H54 (cell line): ENCODE data around the gene SLC35B2.

Experiments used
- DNase-seq: peaks from one replicate; pipeline ENCODE4 v3.0.0; 2011; ENCODE audit warnings: low spot score, mixed read lengths; ENCODE audit not compliant: insufficient read length
- FAIRE-seq: peaks from 3 replicates; lab custom pipeline; 2011; peaks lifted over from hg19 to GRCh38; lab: Jason Lieb, UNC
- POLR2A ChIP-seq: IDR thresholded peaks from 2 replicates; pipeline ENCODE4 v1.6.1; 2011; ENCODE audit warnings: low read depth, mild to moderate bottlenecking, low read length

Gene SLC35B2

DNA sequence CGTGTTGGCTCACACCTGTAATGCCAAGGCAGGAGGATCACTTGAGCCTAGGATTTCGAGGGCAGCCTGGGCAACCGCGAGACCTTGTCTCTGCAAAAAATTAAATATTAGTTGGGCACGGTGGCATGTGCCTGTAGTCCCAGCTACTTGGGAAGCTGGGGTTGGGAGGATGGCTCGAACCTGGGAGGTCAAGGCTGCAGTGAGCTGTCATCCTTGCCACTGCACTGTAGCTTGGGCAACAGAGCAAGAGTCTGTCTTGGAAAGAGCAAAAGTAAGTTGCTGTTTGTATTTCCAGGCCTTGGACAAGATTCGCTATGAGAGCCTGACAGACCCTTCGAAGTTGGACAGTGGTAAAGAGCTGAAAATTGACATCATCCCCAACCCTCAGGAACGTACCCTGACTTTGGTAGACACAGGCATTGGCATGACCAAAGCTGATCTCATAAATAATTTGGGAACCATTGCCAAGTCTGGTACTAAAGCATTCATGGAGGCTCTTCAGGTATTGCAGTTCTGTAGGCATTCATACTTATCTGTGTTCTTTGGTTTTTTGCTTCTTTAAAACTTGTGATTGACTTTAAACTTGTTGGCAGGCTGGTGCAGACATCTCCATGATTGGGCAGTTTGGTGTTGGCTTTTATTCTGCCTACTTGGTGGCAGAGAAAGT is 8.1 kb downstream of the SLC35B2 start:
- DNase-seq (no peak), FAIRE-seq (no peak)
- no peak for TF ChIP-seq POLR2A

GRCh38 chr6:44248579-44248978 is 8.7 kb downstream of the SLC35B2 start:
- no peak for FAIRE-seq
- DNase-seq = no peak
- no peak for TF ChIP-seq POLR2A

- TF ChIP-seq POLR2A = no peak
- DNase-seq = no peak
- FAIRE-seq = no peak
Observed at GRCh38 chr6:44247338-44248302, 9.7 kb downstream of the SLC35B2 start.

GRCh38 chr6:44246663-44247337 is 10.5 kb downstream of the SLC35B2 start, which contains the start of gene HSP90AB1:
HSP90AB1 (plus strand) TSS chr6:44247101; CDS start chr6:44248630, 1,529 bp downstream.
- TF ChIP-seq POLR2A = peak; percentile 100
- FAIRE-seq = peak; percentile 15
- peak; percentile 97 for DNase-seq

GRCh38 chr6:44245912-44246662 is 11.2 kb downstream of the SLC35B2 start:
- DNase-seq (peak; percentile 88), FAIRE-seq (no peak)
- 0 out of 2 replicates have a peak, but pooled peaks have one; percentile 28 for TF ChIP-seq POLR2A

GRCh38 chr6:44245391-44245911 is 11.9 kb downstream of the SLC35B2 start:
- TF ChIP-seq POLR2A = no peak
- no peak for FAIRE-seq
- no peak for DNase-seq

DNA sequence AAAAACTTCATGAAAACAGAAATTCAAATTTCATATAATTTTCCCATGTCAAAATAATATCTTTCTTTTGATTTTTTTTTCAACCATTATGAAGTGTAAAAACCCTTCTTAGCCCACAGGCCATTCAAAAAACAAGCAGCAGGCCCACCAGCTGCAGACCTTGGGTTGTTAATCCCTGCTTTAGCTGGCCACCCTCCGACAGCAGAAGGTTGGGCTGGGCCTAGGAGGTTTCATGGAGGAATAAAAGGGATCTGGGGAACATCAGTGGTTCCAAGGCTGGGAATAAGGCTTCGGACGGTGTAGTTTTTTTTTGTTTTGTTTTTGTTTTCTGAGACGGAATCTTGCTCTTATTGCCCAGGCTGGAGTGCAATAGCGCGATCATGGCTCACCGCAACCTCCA is 14.0 kb downstream of the SLC35B2 start:
- no peak for TF ChIP-seq POLR2A
- DNase-seq (no peak), FAIRE-seq (no peak)

GRCh38 chr6:44238687-44239350 is 18.5 kb downstream of the SLC35B2 start:
- DNase-seq (no peak), FAIRE-seq (no peak)
- TF ChIP-seq POLR2A = no peak

DNA sequence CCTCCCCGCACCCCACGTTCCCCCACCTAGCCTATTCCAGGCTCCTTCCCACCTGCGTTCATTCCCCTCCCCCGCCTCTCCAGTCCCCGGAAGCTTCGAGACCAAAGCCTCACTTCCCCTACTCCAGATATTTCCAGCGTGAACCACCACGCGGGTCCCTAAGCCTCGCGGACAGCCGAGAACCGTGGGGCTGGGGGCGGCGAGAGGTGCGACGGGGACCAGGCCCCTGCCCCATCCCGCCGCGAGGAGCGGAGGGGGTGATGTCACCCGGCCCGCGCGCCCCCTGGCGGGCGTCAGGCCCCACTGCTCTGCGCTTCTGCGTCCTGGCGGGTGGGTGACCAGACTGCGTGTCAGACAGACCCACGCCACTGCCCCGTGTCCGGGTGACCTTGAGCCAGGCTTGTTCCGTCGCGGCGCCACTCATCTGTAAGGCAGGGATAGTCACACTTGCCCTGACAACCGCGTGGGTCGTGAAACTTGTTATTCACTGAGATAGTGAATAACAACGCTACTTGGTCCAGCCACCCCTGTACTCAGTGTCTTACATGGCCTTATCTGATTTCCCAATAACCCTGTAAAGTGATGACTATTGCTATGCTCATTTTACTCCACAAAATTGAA is 19.4 kb downstream of the SLC35B2 start:
- no peak for FAIRE-seq
- peak; percentile 92 for DNase-seq
- TF ChIP-seq POLR2A = no peak

DNA sequence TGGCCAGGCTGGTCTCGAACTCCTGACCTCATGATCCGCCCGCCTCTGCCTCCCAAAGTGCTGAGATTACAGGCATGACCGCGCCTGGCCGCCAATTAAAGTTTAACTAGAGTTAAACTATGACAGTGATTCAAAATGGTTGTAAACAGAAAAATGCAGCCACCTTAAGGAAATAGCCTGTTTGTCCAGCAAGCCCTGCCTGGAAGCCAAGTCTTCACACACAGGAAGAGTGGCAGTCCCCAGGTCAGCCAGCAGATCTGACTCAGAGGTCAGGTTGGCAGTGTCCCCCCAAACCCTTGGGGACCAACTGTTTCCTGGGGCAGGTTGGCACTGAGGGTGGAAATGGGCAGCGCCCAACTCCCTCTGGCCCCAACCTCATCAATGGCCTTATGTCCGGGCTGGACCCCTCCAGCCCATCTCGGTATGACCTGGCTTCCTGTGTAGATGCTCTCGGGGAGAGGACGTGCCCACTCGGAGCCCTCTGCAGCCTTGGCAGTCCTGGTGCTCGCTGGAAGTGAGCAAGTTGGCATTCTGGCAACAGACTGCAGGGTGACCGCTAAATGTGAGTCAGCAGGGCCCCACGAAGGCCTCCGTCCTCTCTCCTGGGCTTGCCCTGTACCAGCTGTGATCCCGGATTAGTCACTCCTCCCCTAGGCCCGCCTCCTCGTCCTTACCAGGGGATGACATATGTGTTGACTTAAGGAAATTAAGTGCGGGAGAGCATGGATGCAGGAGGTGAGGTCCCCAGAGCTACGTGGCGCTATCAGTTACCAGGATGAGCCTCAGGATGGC is 20.1 kb downstream of the SLC35B2 start:
- FAIRE-seq (peak; percentile 92), DNase-seq (peak; percentile 99)
- TF ChIP-seq POLR2A = peak; percentile 71

DNA sequence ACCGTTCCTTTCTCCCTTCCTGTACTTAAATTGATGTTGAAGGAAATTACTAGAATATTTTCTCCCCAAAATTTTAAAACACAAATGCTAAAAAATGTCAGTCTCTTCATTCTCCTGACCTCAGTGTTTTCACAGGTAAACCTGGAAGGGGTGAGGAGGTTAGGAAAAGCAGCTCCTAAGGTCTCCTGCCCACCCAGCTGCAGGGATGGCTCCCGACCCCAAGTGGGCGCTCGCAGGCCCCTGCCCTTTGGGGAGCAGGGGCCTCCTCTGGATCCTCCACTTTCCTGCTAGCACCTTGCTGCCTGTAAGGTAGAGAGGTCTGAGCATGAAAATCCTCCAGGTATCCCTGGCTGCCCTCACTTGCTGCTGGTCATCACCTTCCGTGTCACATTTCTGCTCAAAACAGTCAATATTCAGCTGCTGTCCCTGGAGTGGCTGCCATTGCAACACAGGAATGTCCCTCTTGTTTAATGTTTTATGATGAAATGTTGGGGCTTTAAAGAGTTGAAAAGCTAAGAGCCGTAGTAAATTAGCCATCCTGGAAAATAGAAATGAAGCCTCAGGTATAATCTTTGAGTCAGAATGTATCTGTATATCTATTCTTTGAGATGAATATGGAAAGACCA is 21.3 kb downstream of the SLC35B2 start:
- TF ChIP-seq POLR2A = no peak
- DNase-seq (no peak), FAIRE-seq (no peak)

DNA sequence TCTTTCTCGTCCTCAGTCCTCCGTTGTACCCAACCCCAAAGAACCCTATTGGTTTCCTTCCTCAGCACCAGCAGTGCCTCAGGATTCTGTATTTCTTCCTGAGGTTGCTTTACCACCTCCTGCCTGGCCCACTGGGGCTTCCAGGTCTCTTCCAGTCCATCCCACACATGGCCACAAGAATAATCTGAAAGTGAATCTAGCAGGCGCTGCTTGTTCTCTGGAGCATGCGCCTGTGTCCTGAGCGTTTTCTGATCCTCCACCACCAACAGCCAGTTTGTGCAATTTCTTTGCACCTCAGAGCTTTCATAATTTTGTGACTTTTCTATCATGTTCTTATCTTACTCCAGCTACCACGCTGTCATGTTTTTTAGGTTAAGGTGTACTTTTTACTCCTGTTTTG is 22.1 kb downstream of the SLC35B2 start:
- no peak for FAIRE-seq

More for the DNA sequence above, 22.1 kb downstream of the SLC35B2 start:
- DNase-seq = no peak
- TF ChIP-seq POLR2A = no peak
